ENCODE results near the gene IGSF21.
"Not testable (repeated sequence)": the region's sequence is repeated elsewhere in the genome, so short reads cannot be mapped to it uniquely, and the experiment has no call there.

The IGSF21 gene

GRCh38 chr1:18145851-18146618 lies 38.4 kb downstream of the IGSF21 start:
- DNase-seq (ENCODE audit: low spot score): no peak

- DNase-seq (ENCODE audit: low spot score): no peak
Observed at GRCh38 chr1:18146886-18147285, 39.3 kb downstream of the IGSF21 start.

GRCh38 chr1:18147672-18148071 lies 40.1 kb downstream of the IGSF21 start:
- DNase-seq (ENCODE audit: low spot score): no peak

GRCh38 chr1:18148461-18148860 lies 40.9 kb downstream of the IGSF21 start:
- no peak for DNase-seq (ENCODE audit: low spot score)

- no peak for DNase-seq (ENCODE audit: low spot score)
Observed at GRCh38 chr1:18149027-18149641, 41.5 kb downstream of the IGSF21 start.

- no peak for DNase-seq (ENCODE audit: low spot score)
Observed at GRCh38 chr1:18151436-18152122, 44.0 kb downstream of the IGSF21 start.

- no peak for DNase-seq (ENCODE audit: low spot score)
Observed at GRCh38 chr1:18154430-18155194, 47.0 kb downstream of the IGSF21 start.

GRCh38 chr1:18155881-18156385 lies 48.3 kb downstream of the IGSF21 start:
- no peak for DNase-seq (ENCODE audit: low spot score)

- DNase-seq (ENCODE audit: low spot score): no peak
Observed at GRCh38 chr1:18157352-18157751, 49.8 kb downstream of the IGSF21 start.

GRCh38 chr1:18157968-18158367 lies 50.4 kb downstream of the IGSF21 start:
- DNase-seq (ENCODE audit: low spot score): no peak

- DNase-seq (ENCODE audit: low spot score): no peak
Observed at GRCh38 chr1:18158714-18159113, 51.1 kb downstream of the IGSF21 start.

- DNase-seq (ENCODE audit: low spot score): no peak
Observed at GRCh38 chr1:18160290-18160942, 52.8 kb downstream of the IGSF21 start.

GRCh38 chr1:18161690-18162089 lies 54.1 kb downstream of the IGSF21 start:
- DNase-seq (ENCODE audit: low spot score): no peak

GRCh38 chr1:18165640-18166039 lies 58.0 kb downstream of the IGSF21 start:
- DNase-seq (ENCODE audit: low spot score): not testable (repeated sequence)

GRCh38 chr1:18166341-18166740 lies 58.7 kb downstream of the IGSF21 start:
- DNase-seq (ENCODE audit: low spot score): no peak

- no peak for DNase-seq (ENCODE audit: low spot score)
Observed at GRCh38 chr1:18166929-18167328, 59.3 kb downstream of the IGSF21 start.

GRCh38 chr1:18170444-18170843 lies 62.8 kb downstream of the IGSF21 start:
- no peak for DNase-seq (ENCODE audit: low spot score)

- no peak for DNase-seq (ENCODE audit: low spot score)
Observed at GRCh38 chr1:18174037-18174436, 66.4 kb downstream of the IGSF21 start.

GRCh38 chr1:18175051-18175450 lies 67.5 kb downstream of the IGSF21 start:
- DNase-seq (ENCODE audit: low spot score): no peak

- DNase-seq (ENCODE audit: low spot score): no peak
Observed at GRCh38 chr1:18175530-18176377, 68.2 kb downstream of the IGSF21 start.

GRCh38 chr1:18176619-18177018 lies 69.0 kb downstream of the IGSF21 start:
- DNase-seq (ENCODE audit: low spot score): no peak
